Erythroblast (primary cell): ENCODE measurements around the gene STK38.

Source experiments
- GATA1 ChIP-seq: IDR thresholded peaks from 2 replicates; pipeline ENCODE4 v1.6.1; 2011; ENCODE audit warnings: low read depth, mild to moderate bottlenecking, control low read depth, low read length, moderate library complexity
- POLR2A ChIP-seq: IDR thresholded peaks from 2 replicates; pipeline ENCODE4 v1.6.1; 2011; ENCODE audit warnings: mild to moderate bottlenecking, low read length

GRCh38 chr6:36546308-36546919 is 865 bp downstream of the STK38 start:
- TF ChIP-seq POLR2A, result no peak
- no peak for TF ChIP-seq GATA1
